HCT116 (cell line): ENCODE measurements around the gene UVRAG. TPM values are rescaled to one million over a fixed set of nuclear protein-coding genes. Genes with fewer than 3 reads are reported as not detected.
A peak's percentile ranks its signal among the peaks of the same experiment; 100 is the strongest.

Experiments used
- ATAC-seq: fragments of 200-7000 bp; cut with Tn5 transposase; 2 replicates; pipeline ENCODE4 v1.9.1; 2020; ENCODE audit warnings: mild to moderate bottlenecking, moderate library complexity
- BruUV-seq: library from RNA; stranded (reverse); fragments of 400-500 nt; replicated peaks from 2 replicates; lab custom pipeline; 2021; lab: Mats Ljungman, UMichigan
- CTCF ChIA-PET: fragments of 300-600 bp; sonication (Branson Sonifier 250); formaldehyde crosslinking; loops from one replicate; lab custom pipeline; 2021; ENCODE audit warnings: antibody characterized with exemption; lab: Charles Lee
- POLR2A ChIA-PET: fragments of 300-600, 350-600 bp; sonication (Branson Sonifier 250); formaldehyde crosslinking; loops from one replicate; lab custom pipeline; 2021; ENCODE audit warnings: antibody characterized with exemption; lab: Charles Lee
- RAD21 ChIA-PET, 2 experiments: fragments of 300-600 bp; sonication (Branson Sonifier 250); formaldehyde crosslinking; loops; one replicate each; lab custom pipeline; 2023; ENCODE audit warnings: low total read pairs in 2 of 2; ENCODE audit not compliant: uncharacterized antibody in 2 of 2, unreplicated experiment in 2 of 2, low non-redundant PET in 1 of 2; lab: Charles Lee
- DNase-seq: peaks from one replicate; pipeline ENCODE4 v3.0.0-alpha.2; 2010; ENCODE audit warnings: low read depth, low spot score
- H2AFZ ChIP-seq: fragments of 200-600 bp; shearing (Covaris generic), sonication (generic); 2 replicates; pipeline ENCODE4 v1.6.1; 2017; ENCODE audit warnings: low read depth, mixed run types, mixed read lengths, antibody characterized with exemption, low read length; ENCODE audit not compliant: poor library complexity, severe bottlenecking
- H3K27ac ChIP-seq: 2 replicates; pipeline ENCODE4 v1.5.1; 2012; ENCODE audit warnings: low read depth, low read length
- H3K27me3 ChIP-seq: fragments of 200-600 bp; sonication (generic); 2 replicates; pipeline ENCODE4 v1.6.1; 2016; ENCODE audit warnings: mixed run types, low read length, mixed read lengths; ENCODE audit not compliant: insufficient read depth
- H3K36me3 ChIP-seq, 2 experiments: fragments of 200-500 bp in 1 of 2; fragments of 200-600 bp in 1 of 2; sonication (Bioruptor generic) in 1 of 2; sonication (generic) in 1 of 2; 2 replicates each; pipeline versions ENCODE4 v1.5.1 to v1.6.1; 2014 to 2016; ENCODE audit warnings: low read length in 2 of 2, inconsistent platforms in 1 of 2, mixed read lengths in 1 of 2, mixed run types in 1 of 2; ENCODE audit not compliant: insufficient read depth in 2 of 2, control insufficient read depth in 1 of 2
- H3K4me1 ChIP-seq, 2 experiments: fragments of 200-600 bp in 1 of 2; sonication (generic) in 1 of 2; 2 replicates each; pipeline versions ENCODE4 v1.5.1 to v1.6.1; 2012 to 2017; ENCODE audit warnings: low read length in 2 of 2, inconsistent platforms in 1 of 2, mild to moderate bottlenecking in 1 of 2, mixed read lengths in 1 of 2, mixed run types in 1 of 2, moderate library complexity in 1 of 2; ENCODE audit not compliant: insufficient read depth in 2 of 2, control insufficient read depth in 1 of 2
- H3K4me2 ChIP-seq: fragments of 200-600 bp; sonication (generic); 2 replicates; pipeline ENCODE4 v1.6.1; 2017; ENCODE audit warnings: mixed run types, low read length, mixed read lengths
- H3K4me3 ChIP-seq, 2 experiments: fragments of 200-600 bp in 1 of 2; sonication (generic) in 1 of 2; replicated peaks in 1 of 2; 2 replicates each; pipeline ENCODE4 v1.5.1; 2011 to 2016; ENCODE audit warnings: low read length in 2 of 2, control low read depth in 1 of 2, low read depth in 1 of 2, mild to moderate bottlenecking in 1 of 2, mixed read lengths in 1 of 2, mixed run types in 1 of 2
- H3K79me2 ChIP-seq: fragments of 200-600 bp; sonication (generic); 2 replicates; pipeline ENCODE4 v1.6.1; 2017; ENCODE audit warnings: mild to moderate bottlenecking, mixed run types, low read length, moderate library complexity, mixed read lengths; ENCODE audit not compliant: insufficient read depth
- H3K9ac ChIP-seq: fragments of 200-600 bp; sonication (generic); 2 replicates; pipeline ENCODE4 v1.6.1; 2016; ENCODE audit warnings: low read length, mixed read lengths
- H3K9me2 ChIP-seq: fragments of 200-600 bp; sonication (generic), shearing (Covaris generic); 2 replicates; pipeline ENCODE4 v1.6.1; 2017; ENCODE audit warnings: mixed run types, mild to moderate bottlenecking, moderate library complexity; ENCODE audit not compliant: insufficient read depth
- H3K9me3 ChIP-seq, 2 experiments: fragments of 200-500 bp in 1 of 2; fragments of 200-600 bp in 1 of 2; sonication (Bioruptor generic) in 1 of 2; sonication (generic) in 1 of 2; 2 replicates each; pipeline ENCODE4 v1.6.1; 2014 to 2017; ENCODE audit warnings: low read length in 2 of 2, mixed read lengths in 2 of 2, inconsistent platforms in 1 of 2, low read depth in 1 of 2, mild to moderate bottlenecking in 1 of 2, mixed run types in 1 of 2, moderate library complexity in 1 of 2; ENCODE audit not compliant: control insufficient read depth in 1 of 2, insufficient read depth in 1 of 2
- H4K20me1 ChIP-seq: fragments of 200-600 bp; sonication (generic), shearing (Covaris generic); 2 replicates; pipeline ENCODE4 v1.6.1; 2017; ENCODE audit warnings: mixed run types, mild to moderate bottlenecking, moderate library complexity; ENCODE audit not compliant: insufficient read depth
- CBX3 ChIP-seq: IDR thresholded peaks from 2 replicates; pipeline ENCODE4 v1.6.1; 2012; ENCODE audit warnings: low read depth
- CEBPB ChIP-seq: IDR thresholded peaks from 2 replicates; pipeline ENCODE4 v1.6.1; 2012; ENCODE audit warnings: low read depth
- EGR1 ChIP-seq: IDR thresholded peaks from 2 replicates; pipeline ENCODE4 v1.6.1; 2012; ENCODE audit warnings: low read depth
- ELF1 ChIP-seq: IDR thresholded peaks from 2 replicates; pipeline ENCODE4 v1.6.1; 2012; ENCODE audit warnings: low read depth, borderline replicate concordance
- EZH2 ChIP-seq: fragments of 200-600 bp; sonication (generic); IDR thresholded peaks from 2 replicates; pipeline ENCODE4 v1.6.1; 2017; ENCODE audit warnings: antibody characterized with exemption, mixed run types
- FOSL1 ChIP-seq: IDR thresholded peaks from 2 replicates; pipeline ENCODE4 v1.6.1; 2012; ENCODE audit warnings: low read depth
- POLR2A ChIP-seq: IDR thresholded peaks from 2 replicates; pipeline ENCODE4 v1.7.0; 2011; ENCODE audit warnings: borderline replicate concordance; ENCODE audit not compliant: insufficient read depth, insufficient read length; ENCODE audit errors: extremely low read depth
- SP1 ChIP-seq: IDR thresholded peaks from 2 replicates; pipeline ENCODE4 v1.6.1; 2012; ENCODE audit warnings: low read depth
- intact Hi-C: fragments of 100-400 bp; cut with micrococcal nuclease; formaldehyde crosslinking; loops from 2 replicates; pipeline ENCODE4 v1.10.0; 2022
- total RNA-seq: library from RNA; stranded (reverse); gene quantifications from one replicate; pipeline ENCODE4 v1.2.1, GENCODE V29; 2021; ENCODE audit not compliant: unreplicated experiment
- TF ChIP-seq, protein P1 (sequence below), 3 experiments: fragments of 200-600 bp in 1 of 3; sonication (generic) in 1 of 3; IDR thresholded peaks in 2 of 3; conservative IDR thresholded peaks in 1 of 3; 2 replicates each; pipeline ENCODE4 v1.5.1; 2012 to 2017; ENCODE audit warnings: low read depth in 2 of 3, low read length in 2 of 3, antibody characterized with exemption in 1 of 3, borderline replicate concordance in 1 of 3, control low read depth in 1 of 3, mild to moderate bottlenecking in 1 of 3, mixed read lengths in 1 of 3, mixed run types in 1 of 3, moderate library complexity in 1 of 3; ENCODE audit not compliant: insufficient read depth in 1 of 3

UVRAG gene
- total RNA-seq, 1 experiment from 2014 or later: 12.3 TPM

- no peak overlapping the region for H3K27ac ChIP-seq
- ChIA-PET CTCF (no interaction called here), RAD21 (no interaction called here), POLR2A (no interaction called here)
- H3K4me2 ChIP-seq: peak overlapping the region; percentile 55
- no peak overlapping the region for H3K4me3 ChIP-seq
- BruUV-seq: no TSS peak
- intact Hi-C loops: no loop called here
- no peak for ATAC-seq
- H3K9me2 ChIP-seq: no peaks in the 10 kb centered on the region
- H2AFZ ChIP-seq: no peak overlapping the region
- TF ChIP-seq FOSL1 (no peak; the same call in 1 of the 2 replicates), CBX3 (no peak), CEBPB (no peak), ELF1 (no peak), EGR1 (no peak)
- TF ChIP-seq, protein P1, sequence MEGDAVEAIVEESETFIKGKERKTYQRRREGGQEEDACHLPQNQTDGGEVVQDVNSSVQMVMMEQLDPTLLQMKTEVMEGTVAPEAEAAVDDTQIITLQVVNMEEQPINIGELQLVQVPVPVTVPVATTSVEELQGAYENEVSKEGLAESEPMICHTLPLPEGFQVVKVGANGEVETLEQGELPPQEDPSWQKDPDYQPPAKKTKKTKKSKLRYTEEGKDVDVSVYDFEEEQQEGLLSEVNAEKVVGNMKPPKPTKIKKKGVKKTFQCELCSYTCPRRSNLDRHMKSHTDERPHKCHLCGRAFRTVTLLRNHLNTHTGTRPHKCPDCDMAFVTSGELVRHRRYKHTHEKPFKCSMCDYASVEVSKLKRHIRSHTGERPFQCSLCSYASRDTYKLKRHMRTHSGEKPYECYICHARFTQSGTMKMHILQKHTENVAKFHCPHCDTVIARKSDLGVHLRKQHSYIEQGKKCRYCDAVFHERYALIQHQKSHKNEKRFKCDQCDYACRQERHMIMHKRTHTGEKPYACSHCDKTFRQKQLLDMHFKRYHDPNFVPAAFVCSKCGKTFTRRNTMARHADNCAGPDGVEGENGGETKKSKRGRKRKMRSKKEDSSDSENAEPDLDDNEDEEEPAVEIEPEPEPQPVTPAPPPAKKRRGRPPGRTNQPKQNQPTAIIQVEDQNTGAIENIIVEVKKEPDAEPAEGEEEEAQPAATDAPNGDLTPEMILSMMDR (IDR thresholded peaks at IDR 0.05 in 2 of 3, conservative IDR thresholded peaks at IDR 0.05 in 1 of 3; ENCODE audit: borderline replicate concordance in 1 of 3, insufficient read depth in 1 of 3, low read depth in 2 of 3, low read length in 2 of 3): no peak
- no peaks in the 10 kb centered on the region for H4K20me1 ChIP-seq
- no peaks in the 10 kb centered on the region for H3K9me3 ChIP-seq
- peaks cover 0 to 14% of the 10 kb centered on the region in 2 experiments; a peak in 2 of 4 replicates for H3K4me1 ChIP-seq
- H3K79me2 ChIP-seq: no peaks in the 10 kb centered on the region
- no peaks in the 10 kb centered on the region for H3K27me3 ChIP-seq
- no peak for DNase-seq
- no peaks in the 10 kb centered on the region for H3K36me3 ChIP-seq
- H3K9ac ChIP-seq: no peak overlapping the region
These were observed 37.4 kb upstream of the UVRAG start for GRCh38 chr11:75777461-75778110.

- TF ChIP-seq EZH2: no peak
- TF ChIP-seq EGR1: no peak
- TF ChIP-seq POLR2A: no peak
- no peak for TF ChIP-seq SP1
- no peaks in the 10 kb centered on the region for H3K36me3 ChIP-seq
- H3K4me3 ChIP-seq: no peak overlapping the region
- RAD21 ChIA-PET: no interaction called here
- H3K9ac ChIP-seq: no peak overlapping the region
- H3K4me2 ChIP-seq: no peak overlapping the region
- DNase-seq (no peak), ATAC-seq (no peak)
- no peaks in the 10 kb centered on the region for H4K20me1 ChIP-seq
- H3K9me3 ChIP-seq: no peaks in the 10 kb centered on the region
- H3K9me2 ChIP-seq: no peaks in the 10 kb centered on the region
- H3K27ac ChIP-seq: no peak overlapping the region
- no peaks in the 10 kb centered on the region for H3K27me3 ChIP-seq
- POLR2A ChIA-PET: no interaction called here
- H3K79me2 ChIP-seq: no peaks in the 10 kb centered on the region
- no TSS peak for BruUV-seq
- CTCF ChIA-PET: interaction anchor here (0.7 to 1.0 kb wide), 2 partner anchors 24 to 906 kb away, joined by 3 read pairs; no protein-coding TSS in a partner anchor
- H2AFZ ChIP-seq: no peak overlapping the region
- intact Hi-C loops: no loop called here
- peaks cover 0 to 21% of the 10 kb centered on the region in 2 experiments; a peak in 2 of 4 replicates for H3K4me1 ChIP-seq
These were observed 36.0 kb upstream of the UVRAG start for GRCh38 chr11:75778962-75779361.
